Activated CD8-positive, alpha-beta T cell treated with anti-CD3 and anti-CD28 coated beads, Interleukin-2, amount 10 ng/mL, durations not matched to agents 7 days and 5 days (primary cell): ENCODE data around the gene TCTA. TPM values are rescaled to one million over a fixed set of nuclear protein-coding genes. Genes with fewer than 3 reads are reported as not detected.

Experiments used
- ATAC-seq: fragments of 150-1000 bp; cut with Tn5 transposase; one replicate; pipeline ENCODE4 v1.10.0; 2021; ENCODE audit warnings: moderate library complexity
- CTCF ChIA-PET: fragments of 350-600 bp; sonication (Branson Sonifier 250); formaldehyde crosslinking; loops from one replicate; lab custom pipeline; 2021; ENCODE audit warnings: antibody characterized with exemption; lab: Charles Lee
- POLR2A ChIA-PET: fragments of 350-600 bp; sonication (Branson Sonifier 250); formaldehyde crosslinking; loops from one replicate; lab custom pipeline; 2021; ENCODE audit warnings: antibody characterized with exemption; lab: Charles Lee
- DNase-seq: peaks from one replicate; pipeline ENCODE4 v3.0.0-alpha.2; 2020
- H3K27ac Mint-ChIP-seq: one replicate; pipeline ENCODE4 v1.8.0; 2021; ENCODE audit warnings: mild to moderate bottlenecking, mixed read lengths
- H3K27me3 Mint-ChIP-seq: one replicate; pipeline ENCODE4 v1.8.0; 2021; ENCODE audit warnings: low read depth, mixed read lengths
- H3K36me3 Mint-ChIP-seq: one replicate; pipeline ENCODE4 v1.8.0; 2021; ENCODE audit warnings: low read depth, mixed read lengths
- H3K4me1 Mint-ChIP-seq: one replicate; pipeline ENCODE4 v1.8.0; 2021; ENCODE audit warnings: low read depth, mixed read lengths
- H3K4me3 Mint-ChIP-seq: one replicate; pipeline ENCODE4 v1.8.0; 2021; ENCODE audit warnings: mild to moderate bottlenecking, mixed read lengths
- H3K9me3 Mint-ChIP-seq: one replicate; pipeline ENCODE4 v1.8.0; 2022; ENCODE audit warnings: mixed read lengths; ENCODE audit not compliant: insufficient read depth
- total RNA-seq, 2 experiments: library from RNA; stranded (reverse); gene quantifications; one replicate each; pipeline ENCODE4 v1.2.3, GENCODE V29; 2021

Gene TCTA
- total RNA-seq, 2 experiments from 2014 or later: 19.6 to 25.2 TPM

GRCh38 chr3:49460188-49460890 is 48.1 kb downstream of the TCTA start:
- Mint-ChIP-seq H3K4me1 (peaks cover 3% of the 10 kb centered on the region), H3K9me3 (no peaks in the 10 kb centered on the region), H3K27ac (no peak overlapping the region), H3K4me3 (no peak overlapping the region), H3K36me3 (no peaks in the 10 kb centered on the region), H3K27me3 (peaks cover 2% of the 10 kb centered on the region)
- CTCF ChIA-PET: interaction anchor here (1.2 to 1.3 kb wide), 2 partner anchors 79 to 120 kb away, joined by 3 to 4 read pairs; no protein-coding TSS in a partner anchor
- POLR2A ChIA-PET: no interaction called here
- DNase-seq: no peak
- no peak for ATAC-seq

DNA sequence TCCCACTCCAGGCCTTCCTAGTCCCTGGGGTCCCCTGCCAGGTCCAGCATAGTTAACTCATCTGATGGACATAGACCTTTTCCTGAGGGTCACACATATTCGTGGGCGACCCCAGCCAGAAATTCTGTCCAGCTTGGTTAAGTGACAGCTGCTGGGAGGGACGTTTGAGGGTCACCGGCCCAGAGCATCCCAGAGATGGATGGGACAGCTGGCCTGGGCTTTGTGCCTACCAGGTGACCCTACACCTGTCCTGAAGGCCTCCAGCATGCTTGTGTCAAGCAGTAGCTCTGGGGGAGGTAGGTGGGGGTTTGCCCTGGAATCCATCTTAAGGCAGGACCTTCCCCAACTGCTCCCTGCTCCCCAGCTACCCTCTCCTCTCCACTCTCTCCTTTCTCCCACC is 48.7 kb downstream of the TCTA start:
- Mint-ChIP-seq H3K36me3 (no peaks in the 10 kb centered on the region), H3K4me1 (no peaks in the 10 kb centered on the region), H3K4me3 (no peak overlapping the region), H3K27ac (no peak overlapping the region), H3K9me3 (no peaks in the 10 kb centered on the region), H3K27me3 (peaks cover 2% of the 10 kb centered on the region)
- ChIA-PET POLR2A (no interaction called here), CTCF (interaction anchor here (1.3 kb wide), 1 partner anchor 79 kb away, joined by 4 read pairs; no protein-coding TSS in a partner anchor)
- no peak for ATAC-seq
- no peak for DNase-seq

DNA sequence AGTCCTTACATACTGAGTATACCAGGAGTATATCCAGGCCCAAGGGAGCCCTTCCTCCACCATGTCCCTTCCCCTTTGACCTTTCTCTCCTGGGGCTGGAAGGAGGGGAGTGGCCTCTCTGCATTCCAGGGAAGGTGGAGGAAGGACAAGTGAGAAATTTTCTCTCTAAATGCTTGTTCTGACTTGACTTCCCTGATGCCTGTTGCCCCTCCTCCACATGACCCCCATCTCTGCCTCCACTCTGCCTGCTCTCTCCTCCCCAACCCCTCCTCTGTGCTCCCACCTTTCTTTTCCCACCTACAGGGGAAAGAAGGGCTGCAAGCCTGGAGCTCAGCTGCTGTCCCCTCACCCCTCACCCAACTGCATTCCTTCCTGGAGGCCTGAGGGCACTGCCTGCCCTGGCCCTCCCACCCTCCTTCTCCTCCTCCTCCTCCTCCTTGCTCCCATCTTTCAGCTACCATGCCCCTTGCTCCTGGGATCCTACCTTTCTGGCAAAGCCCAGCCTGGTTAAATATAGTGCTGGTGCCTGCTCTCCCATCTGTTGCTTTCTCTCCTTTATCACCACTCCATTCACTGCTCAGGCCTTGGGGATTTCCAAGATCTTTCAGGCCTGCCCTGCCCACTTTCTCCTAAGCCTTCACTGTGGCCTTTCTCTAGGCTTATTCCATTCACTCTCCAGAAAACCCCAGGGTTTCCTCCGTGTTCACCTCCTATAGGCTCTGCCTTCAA is 49.4 kb downstream of the TCTA start:
- ChIA-PET CTCF (no interaction called here), POLR2A (no interaction called here)
- Mint-ChIP-seq H3K27ac (no peak overlapping the region), H3K4me3 (no peak overlapping the region), H3K27me3 (peaks cover 2% of the 10 kb centered on the region), H3K4me1 (no peaks in the 10 kb centered on the region), H3K36me3 (no peaks in the 10 kb centered on the region), H3K9me3 (no peaks in the 10 kb centered on the region)
- DNase-seq: no peak
- ATAC-seq: no peak

GRCh38 chr3:49462222-49462621 is 50.0 kb downstream of the TCTA start:
- Mint-ChIP-seq H3K27me3 (peaks cover 2% of the 10 kb centered on the region), H3K27ac (no peak overlapping the region), H3K4me3 (no peak overlapping the region), H3K36me3 (no peaks in the 10 kb centered on the region), H3K4me1 (no peaks in the 10 kb centered on the region), H3K9me3 (no peaks in the 10 kb centered on the region)
- POLR2A ChIA-PET: no interaction called here
- DNase-seq (no peak), ATAC-seq (no peak)
- CTCF ChIA-PET: no interaction called here

DNA sequence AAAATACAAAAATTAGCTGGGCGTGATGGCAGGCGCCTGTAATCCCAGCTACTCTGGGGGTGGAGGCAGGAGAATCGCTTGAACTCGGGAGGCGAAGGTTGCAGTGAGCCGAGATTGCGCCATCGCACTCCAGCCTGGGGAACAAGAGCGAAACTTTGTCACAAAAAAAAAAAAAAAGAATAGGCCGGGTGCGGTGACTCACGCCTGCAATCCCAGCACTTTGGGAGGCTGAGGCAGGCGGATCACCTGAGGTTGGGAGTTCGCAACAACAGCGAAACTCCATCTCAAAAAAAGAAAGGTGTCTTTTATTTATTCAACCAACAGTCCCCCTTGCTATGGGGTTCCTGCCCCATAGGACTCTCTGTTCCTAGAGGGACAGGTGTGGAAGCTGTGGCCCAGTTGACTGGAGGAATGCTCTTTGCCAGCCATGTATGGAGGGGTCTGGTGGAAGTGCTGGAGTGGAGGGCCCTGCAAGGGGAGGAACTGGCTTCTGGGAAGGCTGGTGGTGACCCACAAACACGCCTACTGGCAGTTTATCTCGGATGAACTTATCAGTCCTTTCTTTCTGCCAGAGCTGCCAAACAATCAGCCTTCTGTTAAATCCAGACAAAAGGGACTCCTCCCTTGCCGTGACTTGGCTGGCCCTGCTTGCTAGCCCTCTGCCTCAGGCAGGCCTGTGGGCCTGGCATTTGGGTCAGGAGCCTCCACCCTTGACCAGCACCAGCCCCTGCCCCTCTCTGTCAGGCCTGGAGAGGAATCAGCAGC is 53.2 kb downstream of the TCTA start:
- no peaks in the 10 kb centered on the region for H3K36me3 Mint-ChIP-seq
- ChIA-PET CTCF (no interaction called here), POLR2A (interaction anchor here (0.6 kb wide), 1 partner anchor 345 kb away, joined by 3 read pairs; no protein-coding TSS in a partner anchor)
- H3K4me1 Mint-ChIP-seq: peaks cover 7% of the 10 kb centered on the region
- H3K27me3 Mint-ChIP-seq: peaks cover 2% of the 10 kb centered on the region
- no peaks in the 10 kb centered on the region for H3K9me3 Mint-ChIP-seq
- H3K4me3 Mint-ChIP-seq: no peak overlapping the region
- no peak for ATAC-seq
- DNase-seq: no peak
- H3K27ac Mint-ChIP-seq: no peak overlapping the region

Other genes starting within 250 kb of the TCTA start
- 10 to 100 TPM; 21.8 to 22.7 TPM for gene CCDC71, start 246.1 kb upstream of the TCTA start, total RNA-seq
- 1 to 10 TPM in 1 of 2 experiments, under 1 TPM in 1; 0.81 to 1.2 TPM for gene KLHDC8B, start 240.8 kb upstream of the TCTA start, total RNA-seq
- gene C3orf62, start 135.2 kb upstream of the TCTA start, total RNA-seq: 10 to 100 TPM; 10.4 to 11.1 TPM
- 10 to 100 TPM; 72.1 to 74.0 TPM for gene USP4, start 72.4 kb upstream of the TCTA start, total RNA-seq
- gene GPX1, start 54.1 kb upstream of the TCTA start, total RNA-seq: 100 to 1,000 TPM; 115 to 119 TPM
- gene RHOA, start 447 bp upstream of the TCTA start, total RNA-seq: 100 to 1,000 TPM; 518 to 520 TPM
- 1 to 10 TPM; 3.8 to 4.7 TPM for gene AMT, start 10.1 kb downstream of the TCTA start, total RNA-seq
- gene NICN1, start 16.9 kb downstream of the TCTA start, total RNA-seq: 10 to 100 TPM; 23.2 to 25.7 TPM
- 10 to 100 TPM; 18.8 to 19.7 TPM for gene DAG1, start 57.8 kb downstream of the TCTA start, total RNA-seq
- gene BSN, start 142.1 kb downstream of the TCTA start, total RNA-seq: under 1 TPM; 0.05 to 0.34 TPM